GM12801 (cell line): ENCODE data around the gene C1orf52.

Source experiments
- CTCF ChIP-seq: IDR thresholded peaks from one replicate; pipeline ENCODE4 v1.5.1; 2011; ENCODE audit warnings: control low read depth; ENCODE audit not compliant: insufficient read length; ENCODE audit errors: extremely low read depth

The C1orf52 gene

GRCh38 chr1:85289207-85289847 lies 29.9 kb upstream of the C1orf52 start:
- no peak for TF ChIP-seq CTCF

- no peak for TF ChIP-seq CTCF
Measured at GRCh38 chr1:85284202-85284601, 24.7 kb upstream of the C1orf52 start.

- no peak for TF ChIP-seq CTCF
Measured at GRCh38 chr1:85283475-85284199, 24.2 kb upstream of the C1orf52 start.

- TF ChIP-seq CTCF, result no peak
Measured at GRCh38 chr1:85282424-85282823, 23.0 kb upstream of the C1orf52 start.

GRCh38 chr1:85280636-85281035 lies 21.2 kb upstream of the C1orf52 start:
- no peak for TF ChIP-seq CTCF

- TF ChIP-seq CTCF, result no peak
Measured at GRCh38 chr1:85279458-85280080, 20.1 kb upstream of the C1orf52 start.

- no peak for TF ChIP-seq CTCF
Measured at GRCh38 chr1:85278853-85279314, 19.4 kb upstream of the C1orf52 start.
